ENCODE measurements around the gene SLC27A5.

GRCh38 chr19:58483776-58484175 lies 28.0 kb downstream of the SLC27A5 start:
- TF ChIP-seq CTCF (IDR thresholded peaks at IDR 0.05 in 4 of 5, conservative IDR thresholded peaks at IDR 0.05 in 1 of 5) (no peak), POLR2A (IDR thresholded peaks at IDR 0.05) (no peak)

All from gastrocnemius medialis (tissue), 4 donors.